T-helper 2 cell treated with Interferon-gamma antibody and Interleukin-4, amounts not matched to agents 100 ng/mL and 5 ng/mL, for 36 hours (primary cell): ENCODE measurements around the gene RHBDD1. TPM values are rescaled to one million over a fixed set of nuclear protein-coding genes. Genes with fewer than 3 reads are reported as not detected.

Experiments
- intact Hi-C: fragments of 100-400 bp; cut with micrococcal nuclease; formaldehyde crosslinking; loops from one replicate; pipeline ENCODE4 v1.15.1; 2023
- total RNA-seq: library from RNA; stranded (reverse); gene quantifications from 2 replicates; pipeline ENCODE4 v1.2.3, GENCODE V29; 2022

Gene RHBDD1
- total RNA-seq, 1 donor from 2014 or later: 33.3 TPM

DNA sequence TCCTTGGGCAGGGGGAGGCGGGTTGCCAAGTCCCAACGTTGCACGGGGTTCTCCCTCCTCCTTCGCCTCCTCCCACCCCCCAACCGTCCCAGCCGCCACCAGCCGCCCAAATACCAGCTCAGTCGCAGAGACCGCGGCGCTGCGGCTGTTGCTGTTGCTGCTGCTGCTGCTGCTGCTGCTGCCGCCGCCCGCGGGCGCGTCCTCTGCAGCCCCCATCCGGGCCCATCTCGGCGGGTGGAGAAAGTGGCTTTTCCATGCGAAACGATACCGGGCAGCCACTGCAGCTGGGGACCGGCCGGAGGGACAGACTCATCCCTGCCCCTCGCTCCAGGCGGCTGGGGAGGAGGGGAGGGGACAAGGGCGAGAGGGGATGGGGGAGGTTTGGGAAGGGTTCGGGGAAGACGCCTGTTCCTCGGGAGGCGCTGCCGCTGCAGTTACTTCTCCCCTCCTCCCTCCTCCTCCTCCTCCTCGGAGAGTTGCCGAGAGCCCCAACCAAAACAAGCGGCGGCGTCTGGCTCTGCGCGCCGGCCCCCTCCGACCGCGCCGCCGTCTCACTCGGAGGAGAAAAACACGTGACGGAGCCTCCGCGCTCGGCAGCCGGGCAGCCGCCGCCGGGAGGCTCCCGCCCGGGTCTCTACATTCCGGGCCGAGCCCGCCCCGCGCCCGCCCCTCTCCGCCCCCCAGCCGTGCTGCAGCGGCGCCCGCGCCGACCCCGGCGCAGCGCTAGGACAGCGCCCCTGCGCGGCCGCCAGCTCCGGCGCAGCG is 36.5 kb upstream of the RHBDD1 start, which contains the start of gene IRS1:
Gene IRS1, minus strand, starts transcription at position 610 of the 765 bp plus-strand sequence. CDS start 1,082 bp downstream, outside the sequence.
- intact Hi-C loops: loop anchor here (1.0 to 10.0 kb wide), 4 partner anchors 8 to 1755 kb away; partner anchors contain the start of gene DOCK10

DNA sequence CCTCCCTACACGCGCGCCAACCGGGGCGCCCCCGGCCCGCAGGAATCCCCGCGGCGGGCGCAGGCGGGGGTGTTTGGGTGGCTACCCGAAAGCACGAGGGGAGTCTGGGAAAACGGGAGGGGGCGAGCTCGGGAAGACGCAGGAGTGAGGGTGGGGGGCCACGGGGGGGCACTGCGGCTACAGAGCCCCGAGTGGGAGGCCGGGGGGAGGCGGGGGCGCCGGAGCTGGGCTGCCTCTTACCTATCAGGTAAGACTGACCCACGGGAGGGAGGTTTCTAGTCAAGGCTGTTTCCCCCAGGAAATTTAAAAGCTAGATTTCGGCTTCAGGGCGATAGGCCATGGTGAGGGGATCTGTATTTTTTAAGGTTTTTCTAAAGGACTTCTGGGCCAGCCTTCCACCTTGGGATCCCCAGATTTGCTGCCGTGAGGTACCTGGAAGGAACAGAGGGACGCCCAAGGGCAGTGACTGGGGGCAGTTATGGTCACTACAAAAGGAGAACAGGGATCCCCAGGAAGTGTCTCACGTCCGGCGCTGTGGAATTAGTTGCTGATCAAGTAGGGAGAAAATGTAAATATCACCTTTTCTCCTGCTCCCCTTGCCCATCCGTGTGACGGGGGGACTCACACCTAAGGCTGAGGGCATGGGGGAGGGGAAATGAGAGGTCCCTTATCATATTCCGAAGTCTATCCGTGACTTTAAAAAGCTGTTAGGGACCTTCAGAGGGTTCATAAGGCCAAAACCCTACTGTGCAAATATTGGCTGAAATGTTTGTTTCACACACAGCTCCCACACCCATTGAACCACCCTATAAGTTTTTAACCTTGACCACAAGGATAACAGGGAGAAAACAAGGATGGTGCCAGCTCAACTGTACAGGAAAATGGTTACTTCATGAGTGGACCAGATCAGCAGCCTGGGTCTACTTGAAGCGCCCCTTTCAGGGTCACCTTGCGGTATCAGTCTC is 35.6 kb upstream of the RHBDD1 start:
- intact Hi-C loops: loop anchor here (1.0 to 10.0 kb wide), 8 partner anchors 9 to 1755 kb away; partner anchors contain the start of gene DOCK10

DNA sequence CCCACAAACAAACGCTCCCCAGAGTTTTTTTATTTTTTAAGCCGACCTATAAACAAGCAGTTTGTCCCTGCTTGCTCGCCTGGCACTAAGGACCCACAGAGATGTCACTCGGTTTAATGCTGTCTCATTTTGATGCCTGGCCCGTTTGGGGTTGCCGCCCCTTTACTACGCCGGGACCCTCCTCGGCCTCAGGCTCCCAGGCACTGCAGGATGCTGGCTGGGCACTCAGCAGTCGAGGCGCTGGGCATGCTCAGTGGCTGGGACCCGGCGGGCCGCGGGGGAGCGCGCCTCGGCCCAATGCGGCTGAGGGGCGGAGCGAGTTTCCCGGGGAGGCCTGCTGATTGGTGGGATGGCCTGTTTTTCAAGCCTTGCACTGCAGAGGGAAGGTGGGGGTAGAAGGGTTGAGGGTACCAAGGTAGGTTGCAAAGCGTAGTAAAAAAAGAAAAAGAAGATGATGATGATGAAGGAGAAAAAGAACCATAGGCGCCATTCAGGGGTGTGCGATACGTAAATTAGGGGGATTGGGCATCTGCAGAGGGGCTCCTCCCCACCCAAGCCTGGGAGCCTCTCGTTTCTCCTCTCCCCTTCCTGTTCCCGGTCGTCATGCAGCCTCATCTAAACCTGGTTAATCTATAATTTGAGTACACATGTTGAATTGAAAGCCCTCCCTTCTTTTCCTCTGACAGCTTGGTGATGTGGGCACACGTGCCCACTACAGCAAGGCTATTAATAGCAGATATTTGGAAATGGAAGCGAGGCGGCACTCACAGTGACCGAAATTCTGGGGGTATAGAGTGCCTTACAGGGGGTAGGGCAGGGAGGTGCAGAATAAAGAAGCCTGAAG is 34.7 kb upstream of the RHBDD1 start:
- intact Hi-C loops: loop anchor here (2.0 to 10.0 kb wide), 4 partner anchors 150 to 816 kb away; no protein-coding TSS in a partner anchor

DNA sequence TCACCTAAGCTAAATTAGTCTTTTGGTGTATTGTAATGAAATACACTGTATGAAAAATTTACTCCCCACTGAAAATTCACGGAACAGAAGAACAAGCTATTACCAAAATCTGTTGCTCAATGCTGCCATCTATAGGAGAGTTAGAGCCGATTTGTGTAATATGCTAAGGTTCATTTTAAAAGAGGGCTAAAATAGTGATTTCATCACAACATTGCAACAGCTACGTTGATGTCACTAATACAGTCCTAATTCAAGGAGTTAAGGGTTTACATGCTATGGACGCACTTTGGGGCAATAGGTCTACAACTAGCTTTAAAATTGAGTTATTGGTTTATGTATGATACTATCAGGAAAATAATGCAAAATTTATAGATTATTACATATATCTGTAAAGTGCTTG is 33.3 kb upstream of the RHBDD1 start:
- intact Hi-C loops: loop anchor here (1.0 to 10.0 kb wide), 6 partner anchors 183 to 1134 kb away; no protein-coding TSS in a partner anchor

DNA sequence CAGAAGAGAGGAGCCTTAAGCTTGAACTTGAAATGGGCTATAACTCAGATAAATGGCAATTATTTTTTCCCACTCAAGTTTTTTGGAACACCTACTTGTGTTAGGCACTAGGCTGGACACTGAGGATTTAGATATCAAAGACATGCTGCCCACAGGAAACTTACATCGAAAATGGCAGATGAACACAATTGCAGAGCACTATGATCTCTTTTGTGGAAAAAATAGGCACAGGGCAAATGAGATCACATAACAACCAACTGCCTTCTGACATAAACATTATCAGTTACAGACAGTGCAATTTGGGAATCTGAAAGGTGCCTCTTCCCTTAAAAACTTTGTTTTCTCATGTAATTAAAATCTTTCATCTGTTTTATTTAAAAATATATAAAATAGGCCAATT is 32.4 kb upstream of the RHBDD1 start:
- intact Hi-C loops: loop anchor here (5.0 to 10.0 kb wide), 3 partner anchors 289 to 819 kb away; no protein-coding TSS in a partner anchor

DNA sequence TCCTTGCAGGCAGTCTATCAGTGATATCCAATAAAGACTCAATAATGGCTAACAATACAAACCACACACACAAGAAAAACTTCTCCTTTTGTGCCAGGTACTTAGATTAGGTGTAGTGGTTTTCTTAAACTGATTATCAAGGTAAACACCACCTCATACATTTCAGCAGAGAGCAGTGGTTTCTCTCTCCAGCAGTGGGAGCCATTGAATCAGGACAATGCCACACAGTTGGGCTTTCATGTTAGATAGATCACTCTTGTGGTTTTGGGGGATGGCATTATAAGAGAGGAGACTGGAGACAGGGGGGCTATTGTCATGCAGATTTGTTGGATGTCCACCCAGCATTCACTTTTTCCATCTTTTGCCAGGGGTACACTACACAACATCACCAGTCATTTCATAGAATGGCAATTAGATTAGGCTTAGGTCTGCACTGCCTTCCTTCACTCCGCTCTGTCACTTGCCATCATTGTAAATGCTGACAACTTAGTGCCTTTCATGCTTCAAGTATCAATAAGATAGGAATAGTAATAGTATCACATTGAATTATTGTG is 22.6 kb upstream of the RHBDD1 start:
- intact Hi-C loops: no loop called here

DNA sequence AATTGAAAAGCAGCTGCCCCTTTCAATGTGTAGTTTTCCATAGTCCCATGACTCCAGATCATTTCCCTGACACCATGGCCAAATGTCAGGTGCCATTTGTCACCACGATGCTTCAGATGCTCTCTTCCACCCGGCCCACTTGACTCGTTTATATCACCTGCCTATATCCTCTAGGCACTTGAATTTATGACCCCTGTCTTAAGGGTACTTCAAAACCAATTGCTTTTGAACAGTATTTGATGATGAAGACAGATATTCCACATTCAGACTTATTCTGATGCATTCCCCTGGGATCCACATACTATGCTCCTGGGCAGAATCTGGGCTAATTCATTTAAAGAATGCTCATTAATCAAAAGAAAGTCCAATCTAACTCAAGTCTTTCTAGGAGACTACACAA is 16.9 kb upstream of the RHBDD1 start:
- intact Hi-C loops: no loop called here

DNA sequence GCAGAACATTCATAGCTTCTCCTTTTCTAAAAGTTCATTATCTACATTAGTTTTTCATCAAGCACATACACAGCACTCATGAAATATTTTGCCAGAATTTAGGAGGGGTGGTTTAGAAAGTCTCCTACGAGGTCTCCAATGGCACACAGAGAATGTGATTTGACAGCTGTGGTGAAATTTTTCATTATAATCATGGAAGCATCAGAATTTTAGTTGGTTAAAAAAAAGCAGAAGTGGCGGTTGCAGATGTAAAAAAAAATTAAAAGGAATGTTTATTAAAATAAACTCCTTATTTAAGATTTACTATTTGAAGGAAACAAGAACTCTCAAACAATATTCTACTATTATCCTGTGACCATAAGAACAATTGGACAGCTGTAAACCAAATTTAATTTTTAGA is 10.8 kb upstream of the RHBDD1 start:
- intact Hi-C loops: no loop called here

DNA sequence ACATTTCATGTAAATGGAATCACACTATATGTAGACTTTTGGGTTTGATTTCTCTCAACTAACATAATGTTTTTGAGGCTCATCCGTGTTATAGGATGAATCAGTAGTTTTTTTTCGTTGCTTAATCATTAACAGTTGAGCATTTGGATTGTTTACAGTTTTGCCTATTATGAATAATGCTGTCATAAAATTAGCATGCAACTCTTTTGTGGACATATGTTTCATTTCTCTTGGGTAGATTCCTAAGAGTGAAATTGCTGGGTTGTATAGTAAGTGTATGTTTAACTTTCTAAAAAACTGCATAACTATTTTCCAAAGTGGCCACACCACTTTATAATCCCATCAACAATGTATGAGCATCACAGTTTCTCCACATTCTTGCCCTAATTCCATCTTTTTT is 7.7 kb upstream of the RHBDD1 start:
- intact Hi-C loops: no loop called here

DNA sequence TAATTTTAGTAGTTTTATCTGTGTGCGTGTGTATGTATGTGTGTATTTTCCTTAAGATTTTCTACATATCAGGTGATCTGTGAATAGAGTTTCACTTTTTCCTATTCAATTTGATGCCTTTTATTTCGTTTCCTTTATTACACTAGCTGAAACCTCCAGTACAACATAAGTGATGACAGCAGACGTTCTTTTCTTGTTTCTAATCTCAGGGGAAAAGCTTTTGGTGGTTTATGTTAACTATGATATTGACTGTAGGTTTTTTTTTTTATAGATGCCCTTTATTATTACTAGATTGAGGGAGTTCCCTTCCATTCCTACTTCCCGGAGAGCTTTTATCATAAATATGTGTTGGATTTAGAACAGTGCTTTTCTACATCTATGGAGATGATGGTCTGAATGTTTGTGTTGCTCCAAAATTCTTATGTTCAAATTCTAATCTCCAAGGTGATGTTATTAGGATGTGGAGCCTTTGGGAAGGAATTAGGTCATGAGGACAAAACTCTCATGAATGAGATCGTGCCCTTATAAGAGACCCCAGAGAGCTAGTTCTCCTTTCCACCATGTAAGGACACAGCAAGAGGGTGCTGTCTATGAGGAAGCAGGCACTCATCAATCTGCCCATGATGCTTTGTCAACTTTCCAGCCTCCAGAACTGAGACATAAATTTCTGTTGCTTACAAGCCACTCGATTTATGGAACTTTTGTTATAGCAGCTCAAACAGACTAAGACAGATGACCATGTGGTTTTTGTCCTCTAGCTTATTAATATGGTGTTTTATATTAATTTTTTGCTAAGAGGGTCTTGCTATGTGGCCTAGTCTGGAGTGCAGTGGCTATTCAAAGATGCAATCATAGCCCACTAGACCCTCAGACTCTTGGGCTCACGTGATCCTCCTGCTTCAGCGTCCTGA is 5.9 kb upstream of the RHBDD1 start:
- intact Hi-C loops: loop anchor here (10.0 kb wide), 1 partner anchor 1905 kb away; no protein-coding TSS in a partner anchor

DNA sequence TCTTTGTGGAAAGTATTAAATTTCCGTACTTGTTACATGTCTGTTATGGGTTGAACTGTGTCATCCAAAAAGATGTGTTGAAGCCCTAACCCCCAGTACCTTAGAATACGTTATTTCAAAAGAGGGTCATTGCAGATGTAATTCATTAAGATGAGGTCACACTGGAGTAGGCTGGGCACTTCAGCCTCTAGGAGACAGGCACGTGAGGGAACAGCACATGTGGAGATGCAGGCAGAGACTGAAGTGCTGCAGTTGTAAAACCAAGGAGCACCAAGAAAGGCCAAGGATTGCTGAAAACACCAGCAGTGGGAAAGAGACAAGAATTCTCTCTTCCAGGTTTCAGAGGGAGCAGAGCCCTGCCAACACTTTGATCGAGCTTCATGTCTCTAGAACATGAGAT is 4.6 kb upstream of the RHBDD1 start:
- intact Hi-C loops: loop anchor here (10.0 kb wide), 1 partner anchor 1906 kb away; no protein-coding TSS in a partner anchor

DNA sequence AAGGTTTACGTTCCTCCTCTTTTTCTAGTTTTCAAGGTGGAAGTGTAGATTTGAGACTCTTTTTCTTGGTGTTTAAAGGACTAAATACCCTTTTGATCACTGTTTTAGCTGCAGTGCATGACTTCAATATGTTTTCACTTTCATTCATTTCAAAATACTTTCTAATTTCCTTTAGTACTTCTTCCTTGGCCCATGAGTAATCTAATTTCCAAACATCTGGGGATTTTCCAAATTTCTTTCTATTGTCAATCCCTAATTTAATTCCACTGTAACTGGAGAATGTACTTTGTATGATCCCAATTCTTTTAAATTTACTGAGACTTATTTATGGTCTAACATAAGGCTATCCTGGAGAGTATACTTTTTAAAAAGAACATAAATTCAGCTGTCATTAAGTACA is 3.8 kb upstream of the RHBDD1 start:
- intact Hi-C loops: loop anchor here (10.0 kb wide), 1 partner anchor 1907 kb away; no protein-coding TSS in a partner anchor

DNA sequence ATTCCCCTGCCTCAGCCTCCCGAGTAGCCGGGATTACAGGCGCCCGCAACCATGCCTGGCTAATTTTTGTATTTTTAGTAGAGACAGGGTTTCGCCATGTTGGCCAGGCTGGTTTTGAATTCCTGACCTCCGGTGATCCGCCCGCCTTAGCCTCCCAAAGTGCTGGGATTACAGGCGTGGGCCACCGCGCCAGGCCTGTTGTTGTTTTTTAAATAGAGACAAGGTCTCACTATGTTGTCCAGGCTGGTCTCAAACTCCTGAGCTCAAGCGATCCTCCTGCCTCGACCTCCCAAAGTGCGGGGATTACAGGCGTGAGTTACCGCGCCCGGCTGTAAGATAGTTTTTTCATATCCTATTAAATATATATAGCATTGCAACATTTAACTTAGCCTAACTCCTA is 974 bp upstream of the RHBDD1 start:
- intact Hi-C loops: loop anchor here (1.0 to 10.0 kb wide), 5 partner anchors 36 to 1910 kb away; partner anchors contain the start of genes AGFG1, DOCK10 and IRS1

DNA sequence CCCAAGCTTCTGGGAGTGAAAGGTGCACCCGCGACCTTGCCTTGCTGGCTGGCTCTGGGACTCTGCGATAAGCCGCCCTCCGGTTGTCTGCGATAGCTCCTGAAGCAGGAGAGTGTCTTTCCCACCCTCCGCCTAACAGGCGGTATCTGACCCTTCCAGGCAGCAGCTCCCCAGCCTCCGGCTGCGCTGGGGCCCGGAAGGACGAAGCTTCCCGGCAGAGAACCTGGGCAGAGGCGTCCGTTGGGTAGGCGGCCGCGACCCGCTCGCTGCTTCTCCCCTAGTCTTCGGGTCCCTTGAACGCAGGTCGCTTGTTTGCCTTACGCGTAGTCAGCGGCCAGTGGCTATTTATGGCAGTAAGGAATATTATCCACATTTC is 446 bp upstream of the RHBDD1 start:
- intact Hi-C loops: loop anchor here (1.0 to 10.0 kb wide), 5 partner anchors 36 to 1911 kb away; partner anchors contain the start of genes AGFG1, DOCK10 and IRS1

DNA sequence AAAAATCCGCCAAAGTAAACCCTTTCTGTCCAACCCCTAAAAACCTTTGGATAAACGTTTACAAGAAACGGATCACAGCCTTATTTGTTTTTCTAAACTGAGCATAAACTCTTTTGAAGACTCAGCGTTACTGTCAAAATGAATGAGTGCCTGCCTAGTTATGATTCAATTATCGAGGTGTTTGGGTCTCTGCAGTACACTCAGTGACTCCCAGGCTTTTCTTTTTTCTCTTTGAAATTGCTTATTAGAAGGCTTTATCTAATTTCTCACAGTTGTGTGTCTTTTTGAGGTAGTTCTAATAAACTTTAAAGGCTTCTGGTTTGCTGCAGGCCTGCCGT is 663 bp downstream of the RHBDD1 start:
- intact Hi-C loops: loop anchor here (1.0 to 10.0 kb wide), 7 partner anchors 45 to 1912 kb away; partner anchors contain the start of genes AGFG1, DOCK10 and MFF

DNA sequence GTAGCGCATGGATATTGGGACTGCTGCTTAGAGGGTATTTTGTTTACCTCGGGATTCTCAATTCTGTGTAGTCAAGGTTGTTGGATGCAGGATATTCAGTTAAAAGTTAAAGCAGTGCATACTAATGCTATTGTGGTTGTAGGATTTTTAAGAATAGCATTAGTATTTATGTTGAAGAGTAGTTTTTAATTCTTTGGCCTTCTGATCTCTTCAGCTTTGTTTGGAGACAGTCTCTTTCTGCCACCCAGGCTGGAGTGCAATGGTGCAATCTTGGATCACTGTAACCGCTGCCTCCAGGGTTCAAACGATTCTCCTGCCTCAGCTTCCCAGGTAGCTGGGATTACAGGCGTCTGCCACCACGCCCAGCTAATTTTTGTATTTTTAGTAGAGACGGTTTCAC is 1.5 kb downstream of the RHBDD1 start:
- intact Hi-C loops: loop anchor here (5.0 to 10.0 kb wide), 4 partner anchors 415 to 1913 kb away; partner anchors contain the start of genes AGFG1 and DOCK10

DNA sequence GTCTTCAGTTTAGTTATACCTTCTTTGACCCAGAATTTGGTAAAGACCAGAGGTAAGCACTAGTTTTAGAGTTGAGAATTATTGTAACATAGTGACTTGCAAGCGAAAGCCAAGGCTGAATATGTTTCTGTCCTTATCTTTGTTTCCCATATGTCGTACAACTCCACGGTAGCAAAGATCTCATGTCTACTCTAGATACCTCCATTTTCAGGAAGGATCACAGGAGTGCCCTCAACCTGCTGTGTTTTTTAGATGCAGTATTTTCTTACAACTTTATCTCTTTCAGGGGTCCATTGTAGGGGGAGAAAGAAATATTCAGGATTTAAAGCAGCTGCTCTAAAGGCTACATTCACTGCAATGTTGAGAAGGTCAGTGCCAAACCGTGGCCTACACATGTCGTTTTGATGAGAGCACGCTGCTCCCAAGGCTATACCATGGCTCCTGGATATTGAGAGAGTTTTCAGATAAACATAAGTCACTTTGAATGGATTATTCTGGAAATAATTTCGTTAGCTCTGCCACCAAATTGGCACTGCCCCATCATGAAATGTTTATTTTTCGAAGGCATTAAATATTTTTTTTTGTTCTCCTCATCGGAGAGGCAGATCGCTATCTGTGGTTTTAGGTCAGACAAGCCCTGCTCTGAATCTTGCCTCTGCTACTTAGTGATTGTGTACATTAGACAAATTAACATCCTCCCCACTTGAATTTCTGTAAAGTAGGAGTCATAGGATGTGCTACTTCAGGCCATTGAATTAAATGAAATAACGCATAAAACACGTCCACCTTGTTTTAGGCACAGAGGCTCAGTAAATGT is 2.1 kb downstream of the RHBDD1 start:
- intact Hi-C loops: loop anchor here (5.0 to 10.0 kb wide), 4 partner anchors 416 to 1913 kb away; partner anchors contain the start of genes AGFG1 and DOCK10

DNA sequence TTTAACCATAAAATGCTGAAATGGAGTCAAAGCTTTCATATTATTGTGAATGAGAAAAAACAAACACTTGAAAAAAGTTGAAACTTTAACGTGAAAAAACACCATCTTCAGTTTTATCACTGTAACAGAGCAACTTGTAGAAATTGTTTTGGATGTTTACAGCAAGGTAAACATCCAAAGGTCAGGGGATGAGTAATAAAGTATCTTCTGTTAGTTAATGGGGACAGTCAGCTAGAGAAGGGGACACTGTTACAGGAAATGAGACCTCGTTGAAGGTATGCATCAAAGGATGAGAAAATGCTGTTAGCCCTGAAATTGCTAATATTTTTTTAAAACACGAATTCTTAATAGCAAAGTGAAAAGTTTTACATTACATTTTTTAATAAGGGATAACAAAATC is 2.9 kb downstream of the RHBDD1 start:
- intact Hi-C loops: loop anchor here (5.0 to 10.0 kb wide), 4 partner anchors 416 to 1914 kb away; partner anchors contain the start of genes AGFG1 and DOCK10
